SK-N-SH treated with all-trans-retinoic acid at 6 μM for 48 hours (cell line): ENCODE results near the gene ANXA10.

ENCODE experiments used
- ARNTL ChIP-seq: fragments of 450-650 bp; formaldehyde crosslinking; IDR thresholded peaks from 2 replicates; pipeline ENCODE4 v1.5.0; 2020; ENCODE audit warnings: low read depth, mild to moderate bottlenecking, moderate library complexity, borderline replicate concordance
- CREB5 ChIP-seq: fragments of 250-450 bp; sonication (Bioruptor Pico); IDR thresholded peaks from 2 replicates; pipeline ENCODE4 v1.5.1; 2020; ENCODE audit warnings: low read depth, mild to moderate bottlenecking, moderate library complexity
- CSRNP3 ChIP-seq: fragments of 250-450 bp; sonication (Bioruptor Pico); IDR thresholded peaks from 2 replicates; pipeline ENCODE4 v1.5.1; 2021; ENCODE audit warnings: mild to moderate bottlenecking, moderate library complexity
- ISL1 ChIP-seq: fragments of 250-450 bp; sonication (Bioruptor Pico); IDR thresholded peaks from 2 replicates; pipeline ENCODE4 v2.1.2; 2022; ENCODE audit warnings: mild to moderate bottlenecking, moderate library complexity
- PATZ1 ChIP-seq: fragments of 250-450 bp; sonication (Bioruptor Pico); IDR thresholded peaks from 2 replicates; pipeline ENCODE4 v1.8.0; 2020; ENCODE audit warnings: mild to moderate bottlenecking, moderate library complexity, borderline replicate concordance
- POU6F1 ChIP-seq: fragments of 250-450 bp; sonication (Bioruptor Pico); IDR thresholded peaks from 2 replicates; pipeline ENCODE4 v1.8.0; 2021; ENCODE audit warnings: low read depth, mild to moderate bottlenecking, moderate library complexity, borderline replicate concordance
- RARB ChIP-seq: fragments of 250-450 bp; sonication (Bioruptor Pico); IDR thresholded peaks from 2 replicates; pipeline ENCODE4 v1.8.0; 2021; ENCODE audit warnings: mild to moderate bottlenecking, moderate library complexity
- SNAI2 ChIP-seq: fragments of 250-450 bp; sonication (Bioruptor Pico); IDR thresholded peaks from 2 replicates; pipeline ENCODE4 v1.5.0; 2020; ENCODE audit warnings: mild to moderate bottlenecking, moderate library complexity
- ZFP3 ChIP-seq: fragments of 250-450 bp; sonication (Bioruptor Pico); IDR thresholded peaks from 2 replicates; pipeline ENCODE4 v1.5.0; 2020; ENCODE audit warnings: mild to moderate bottlenecking, moderate library complexity
- ZFP30 ChIP-seq: fragments of 450-650 bp; formaldehyde crosslinking; IDR thresholded peaks from 2 replicates; pipeline ENCODE4 v1.5.0; 2022; ENCODE audit warnings: mild to moderate bottlenecking, moderate library complexity
- ZNF70 ChIP-seq: fragments of 450-650 bp; formaldehyde crosslinking; IDR thresholded peaks from 2 replicates; pipeline ENCODE4 v1.5.0; 2020; ENCODE audit warnings: mild to moderate bottlenecking, moderate library complexity

- no peak for TF ChIP-seq SNAI2 (CRISPR knock-in tag)
- no peak for TF ChIP-seq RARB
- TF ChIP-seq ZFP3 (CRISPR knock-in tag) = no peak
- no peak for TF ChIP-seq ISL1 (CRISPR knock-in tag)
- TF ChIP-seq ZFP30 (CRISPR knock-in tag) = no peak
- TF ChIP-seq POU6F1 (CRISPR knock-in tag) = no peak
- TF ChIP-seq PATZ1 (CRISPR knock-in tag) = no peak
- no peak for TF ChIP-seq CSRNP3 (CRISPR knock-in tag)
- no peak for TF ChIP-seq ARNTL (CRISPR knock-in tag)
- no peak for TF ChIP-seq ZNF70 (CRISPR knock-in tag)
- no peak for TF ChIP-seq CREB5
Measured at GRCh38 chr4:168051526-168051925, 40.8 kb upstream of the ANXA10 start.
